Erythroblast (primary cell): ENCODE data around the gene PTPRM.

Source experiments
- GATA1 ChIP-seq: IDR thresholded peaks from 2 replicates; pipeline ENCODE4 v1.6.1; 2011; ENCODE audit warnings: low read depth, mild to moderate bottlenecking, control low read depth, low read length, moderate library complexity
- POLR2A ChIP-seq: IDR thresholded peaks from 2 replicates; pipeline ENCODE4 v1.6.1; 2011; ENCODE audit warnings: mild to moderate bottlenecking, low read length

DNA sequence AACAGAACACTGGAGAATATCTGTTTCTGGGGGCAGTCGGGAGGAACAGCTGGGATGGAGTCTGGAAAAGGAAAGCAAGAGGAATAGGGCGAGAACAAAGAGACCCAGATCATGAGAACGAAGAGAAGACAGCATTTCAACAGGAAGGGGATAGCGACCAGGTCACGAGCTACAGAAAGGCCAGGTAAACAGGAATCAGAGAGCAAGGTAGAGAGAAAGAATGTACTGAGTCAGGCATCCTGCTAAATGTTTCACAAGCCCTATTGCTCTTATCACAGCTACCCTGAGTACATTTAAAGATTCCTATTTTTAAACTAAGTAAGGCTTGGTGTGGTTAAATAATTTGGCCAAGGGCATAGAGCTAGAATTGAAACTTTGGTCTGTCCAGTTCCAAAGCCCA is 787.2 kb downstream of the PTPRM start:
- TF ChIP-seq POLR2A (no peak), GATA1 (no peak)
